SK-N-SH treated with all-trans-retinoic acid at 6 μM for 48 hours (cell line): ENCODE results near the gene CUL1.
A peak's percentile ranks its signal among the peaks of the same experiment; 100 is the strongest.

ENCODE experiments used
- ATAC-seq: fragments of 200-7000 bp; cut with Tn5 transposase; 3 replicates; pipeline ENCODE4 v1.9.1; 2020; ENCODE audit warnings: mild to moderate bottlenecking, moderate library complexity
- ARNTL ChIP-seq: fragments of 450-650 bp; formaldehyde crosslinking; IDR thresholded peaks from 2 replicates; pipeline ENCODE4 v1.5.0; 2020; ENCODE audit warnings: low read depth, mild to moderate bottlenecking, moderate library complexity, borderline replicate concordance
- BACH2 ChIP-seq: fragments of 250-450 bp; sonication (Bioruptor Pico); IDR thresholded peaks from 2 replicates; pipeline ENCODE4 v1.9.0; 2021; ENCODE audit warnings: mild to moderate bottlenecking, borderline replicate concordance
- ESRRG ChIP-seq: fragments of 250-450 bp; sonication (Bioruptor Pico); IDR thresholded peaks from 2 replicates; pipeline ENCODE4 v1.6.1; 2021; ENCODE audit warnings: mild to moderate bottlenecking
- GLIS3 ChIP-seq: fragments of 250-450 bp; sonication (Bioruptor Pico); IDR thresholded peaks from 2 replicates; pipeline ENCODE4 v1.5.0; 2020; ENCODE audit warnings: mild to moderate bottlenecking, moderate library complexity
- ISL1 ChIP-seq: fragments of 250-450 bp; sonication (Bioruptor Pico); IDR thresholded peaks from 2 replicates; pipeline ENCODE4 v2.1.2; 2022; ENCODE audit warnings: mild to moderate bottlenecking, moderate library complexity
- OSR1 ChIP-seq: fragments of 250-450 bp; sonication (Bioruptor Pico); IDR thresholded peaks from 2 replicates; pipeline ENCODE4 v1.8.0; 2022; ENCODE audit warnings: moderate library complexity, mild to moderate bottlenecking, inconsistent platforms
- PPARA ChIP-seq: fragments of 250-450 bp; sonication (Bioruptor Pico); IDR thresholded peaks from 2 replicates; pipeline ENCODE4 v1.5.0; 2020; ENCODE audit warnings: mild to moderate bottlenecking, borderline replicate concordance
- RARB ChIP-seq: fragments of 250-450 bp; sonication (Bioruptor Pico); IDR thresholded peaks from 2 replicates; pipeline ENCODE4 v1.8.0; 2021; ENCODE audit warnings: mild to moderate bottlenecking, moderate library complexity
- SNAI2 ChIP-seq: fragments of 250-450 bp; sonication (Bioruptor Pico); IDR thresholded peaks from 2 replicates; pipeline ENCODE4 v1.5.0; 2020; ENCODE audit warnings: mild to moderate bottlenecking, moderate library complexity
- TOX ChIP-seq: fragments of 250-450 bp; sonication (Bioruptor Pico); IDR thresholded peaks from 2 replicates; pipeline ENCODE4 v1.8.0; 2021; ENCODE audit warnings: mild to moderate bottlenecking, moderate library complexity, borderline replicate concordance
- ZC3H10 ChIP-seq: fragments of 250-450 bp; sonication (Bioruptor Pico); IDR thresholded peaks from 2 replicates; pipeline ENCODE4 v1.5.1; 2021; ENCODE audit warnings: mild to moderate bottlenecking, moderate library complexity
- ZFP3 ChIP-seq: fragments of 250-450 bp; sonication (Bioruptor Pico); IDR thresholded peaks from 2 replicates; pipeline ENCODE4 v1.5.0; 2020; ENCODE audit warnings: mild to moderate bottlenecking, moderate library complexity
- ZFP30 ChIP-seq: fragments of 450-650 bp; formaldehyde crosslinking; IDR thresholded peaks from 2 replicates; pipeline ENCODE4 v1.5.0; 2022; ENCODE audit warnings: mild to moderate bottlenecking, moderate library complexity
- ZNF565 ChIP-seq: fragments of 450-650 bp; formaldehyde crosslinking; conservative IDR thresholded peaks from 2 replicates; pipeline ENCODE4 v1.5.0; 2020; ENCODE audit warnings: low read depth, mild to moderate bottlenecking, moderate library complexity
- ZNF70 ChIP-seq: fragments of 450-650 bp; formaldehyde crosslinking; IDR thresholded peaks from 2 replicates; pipeline ENCODE4 v1.5.0; 2020; ENCODE audit warnings: mild to moderate bottlenecking, moderate library complexity
- ZNF8 ChIP-seq: fragments of 450-650 bp; formaldehyde crosslinking; IDR thresholded peaks from 2 replicates; pipeline ENCODE4 v1.5.0; 2020; ENCODE audit warnings: mild to moderate bottlenecking, moderate library complexity
- TF ChIP-seq, protein P1 (sequence below): fragments of 250-450 bp; sonication (Bioruptor Pico); IDR thresholded peaks from 2 replicates; pipeline ENCODE4 v1.8.0; 2021; ENCODE audit warnings: low read depth, mild to moderate bottlenecking, moderate library complexity, borderline replicate concordance
- TF ChIP-seq, protein P2 (sequence below): fragments of 250-450 bp; sonication (Bioruptor Pico); IDR thresholded peaks from 2 replicates; pipeline ENCODE4 v1.5.1; 2020; ENCODE audit warnings: low read depth, mild to moderate bottlenecking, moderate library complexity
- TF ChIP-seq, protein P3 (sequence below): fragments of 250-450 bp; sonication (Bioruptor Pico); IDR thresholded peaks from 2 replicates; pipeline ENCODE4 v1.5.0; 2020; ENCODE audit warnings: mild to moderate bottlenecking, moderate library complexity
- TF ChIP-seq, protein P4 (sequence below): fragments of 250-450 bp; sonication (Bioruptor Pico); IDR thresholded peaks from 2 replicates; pipeline ENCODE4 v1.8.0; 2020; ENCODE audit warnings: mild to moderate bottlenecking, moderate library complexity, borderline replicate concordance

Gene CUL1

DNA sequence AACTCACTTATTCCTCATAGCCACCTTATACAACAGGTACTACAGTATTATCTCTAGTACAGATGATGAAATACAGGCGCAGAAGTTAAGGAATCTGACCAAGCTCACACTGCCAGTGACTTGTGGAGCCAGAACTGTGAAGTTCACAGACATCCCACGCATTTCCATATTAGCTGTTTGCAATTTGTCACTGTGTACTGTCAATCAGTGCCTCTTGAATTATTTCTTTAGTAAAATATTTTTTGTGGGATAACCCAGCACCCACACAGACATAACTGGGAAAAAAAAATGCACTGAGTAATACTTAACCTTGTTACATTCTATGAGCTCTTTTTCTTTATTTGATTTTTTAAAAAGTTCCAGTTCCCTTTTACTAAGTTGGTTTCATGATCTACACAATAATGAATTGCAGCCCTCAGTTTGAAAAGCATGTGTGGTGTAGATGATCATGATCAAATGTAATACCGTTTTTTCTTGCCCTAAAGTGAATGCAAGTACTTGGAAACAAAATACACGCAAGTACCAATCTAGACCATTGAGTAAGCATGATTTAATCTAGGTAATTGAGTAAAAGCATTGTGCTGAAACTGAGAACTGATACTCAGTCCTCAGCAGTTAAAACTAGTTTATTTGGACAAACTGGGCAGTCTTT lies 14.1 kb downstream of the CUL1 start (continued):
- TF ChIP-seq, protein P1, sequence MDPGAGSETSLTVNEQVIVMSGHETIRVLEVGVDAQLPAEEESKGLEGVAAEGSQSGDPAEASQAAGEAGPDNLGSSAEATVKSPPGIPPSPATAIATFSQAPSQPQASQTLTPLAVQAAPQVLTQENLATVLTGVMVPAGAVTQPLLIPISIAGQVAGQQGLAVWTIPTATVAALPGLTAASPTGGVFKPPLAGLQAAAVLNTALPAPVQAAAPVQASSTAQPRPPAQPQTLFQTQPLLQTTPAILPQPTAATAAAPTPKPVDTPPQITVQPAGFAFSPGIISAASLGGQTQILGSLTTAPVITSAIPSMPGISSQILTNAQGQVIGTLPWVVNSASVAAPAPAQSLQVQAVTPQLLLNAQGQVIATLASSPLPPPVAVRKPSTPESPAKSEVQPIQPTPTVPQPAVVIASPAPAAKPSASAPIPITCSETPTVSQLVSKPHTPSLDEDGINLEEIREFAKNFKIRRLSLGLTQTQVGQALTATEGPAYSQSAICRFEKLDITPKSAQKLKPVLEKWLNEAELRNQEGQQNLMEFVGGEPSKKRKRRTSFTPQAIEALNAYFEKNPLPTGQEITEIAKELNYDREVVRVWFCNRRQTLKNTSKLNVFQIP (CRISPR knock-in tag) = no peak
- TF ChIP-seq TOX (CRISPR knock-in tag) = no peak
- TF ChIP-seq BACH2 (CRISPR knock-in tag) = no peak
- TF ChIP-seq, protein P2, sequence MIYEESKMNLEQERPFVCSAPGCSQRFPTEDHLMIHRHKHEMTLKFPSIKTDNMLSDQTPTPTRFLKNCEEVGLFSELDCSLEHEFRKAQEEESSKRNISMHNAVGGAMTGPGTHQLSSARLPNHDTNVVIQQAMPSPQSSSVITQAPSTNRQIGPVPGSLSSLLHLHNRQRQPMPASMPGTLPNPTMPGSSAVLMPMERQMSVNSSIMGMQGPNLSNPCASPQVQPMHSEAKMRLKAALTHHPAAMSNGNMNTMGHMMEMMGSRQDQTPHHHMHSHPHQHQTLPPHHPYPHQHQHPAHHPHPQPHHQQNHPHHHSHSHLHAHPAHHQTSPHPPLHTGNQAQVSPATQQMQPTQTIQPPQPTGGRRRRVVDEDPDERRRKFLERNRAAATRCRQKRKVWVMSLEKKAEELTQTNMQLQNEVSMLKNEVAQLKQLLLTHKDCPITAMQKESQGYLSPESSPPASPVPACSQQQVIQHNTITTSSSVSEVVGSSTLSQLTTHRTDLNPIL (CRISPR knock-in tag) = no peak
- 0 out of 2 replicates have a peak, but pooled peaks have one; percentile 17 for TF ChIP-seq ZNF8
- TF ChIP-seq RARB (CRISPR knock-in tag) = no peak
- no peak for TF ChIP-seq ZFP30 (CRISPR knock-in tag)
- TF ChIP-seq, all 23 proteins: peak for 5

DNA sequence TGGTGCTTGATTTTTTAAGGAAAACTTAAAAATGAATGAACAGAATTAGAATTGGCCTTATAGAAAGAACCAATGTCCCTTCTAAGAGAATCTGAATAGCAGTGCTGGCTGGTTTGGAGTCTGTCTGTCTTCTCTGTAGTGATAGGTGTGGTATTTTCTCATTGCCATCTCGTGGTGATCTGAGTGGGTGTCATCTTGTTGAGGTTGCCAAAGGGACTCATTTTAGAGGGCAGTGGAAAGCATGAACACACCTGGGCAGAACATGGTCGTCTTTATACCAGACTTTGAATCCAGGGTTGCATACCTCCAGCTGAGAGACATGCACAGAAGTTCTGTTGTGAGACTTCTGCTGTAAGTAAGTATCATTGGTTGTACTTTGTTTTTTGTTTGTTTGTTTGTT lies 15.8 kb downstream of the CUL1 start:
- TF ChIP-seq, protein P2 (CRISPR knock-in tag) = no peak
- TF ChIP-seq ZC3H10 (CRISPR knock-in tag) (no peak), ZNF70 (CRISPR knock-in tag) (no peak), ZFP30 (CRISPR knock-in tag) (no peak), PPARA (CRISPR knock-in tag) (no peak), TOX (CRISPR knock-in tag) (no peak), SNAI2 (CRISPR knock-in tag) (no peak), ISL1 (no peak), GLIS3 (no peak), ESRRG (no peak), OSR1 (CRISPR knock-in tag) (no peak), RARB (CRISPR knock-in tag) (no peak), ZNF565 (no peak), BACH2 (CRISPR knock-in tag) (no peak), ZFP3 (no peak), ARNTL (CRISPR knock-in tag) (no peak), ZNF8 (no peak)
- TF ChIP-seq, protein P3, sequence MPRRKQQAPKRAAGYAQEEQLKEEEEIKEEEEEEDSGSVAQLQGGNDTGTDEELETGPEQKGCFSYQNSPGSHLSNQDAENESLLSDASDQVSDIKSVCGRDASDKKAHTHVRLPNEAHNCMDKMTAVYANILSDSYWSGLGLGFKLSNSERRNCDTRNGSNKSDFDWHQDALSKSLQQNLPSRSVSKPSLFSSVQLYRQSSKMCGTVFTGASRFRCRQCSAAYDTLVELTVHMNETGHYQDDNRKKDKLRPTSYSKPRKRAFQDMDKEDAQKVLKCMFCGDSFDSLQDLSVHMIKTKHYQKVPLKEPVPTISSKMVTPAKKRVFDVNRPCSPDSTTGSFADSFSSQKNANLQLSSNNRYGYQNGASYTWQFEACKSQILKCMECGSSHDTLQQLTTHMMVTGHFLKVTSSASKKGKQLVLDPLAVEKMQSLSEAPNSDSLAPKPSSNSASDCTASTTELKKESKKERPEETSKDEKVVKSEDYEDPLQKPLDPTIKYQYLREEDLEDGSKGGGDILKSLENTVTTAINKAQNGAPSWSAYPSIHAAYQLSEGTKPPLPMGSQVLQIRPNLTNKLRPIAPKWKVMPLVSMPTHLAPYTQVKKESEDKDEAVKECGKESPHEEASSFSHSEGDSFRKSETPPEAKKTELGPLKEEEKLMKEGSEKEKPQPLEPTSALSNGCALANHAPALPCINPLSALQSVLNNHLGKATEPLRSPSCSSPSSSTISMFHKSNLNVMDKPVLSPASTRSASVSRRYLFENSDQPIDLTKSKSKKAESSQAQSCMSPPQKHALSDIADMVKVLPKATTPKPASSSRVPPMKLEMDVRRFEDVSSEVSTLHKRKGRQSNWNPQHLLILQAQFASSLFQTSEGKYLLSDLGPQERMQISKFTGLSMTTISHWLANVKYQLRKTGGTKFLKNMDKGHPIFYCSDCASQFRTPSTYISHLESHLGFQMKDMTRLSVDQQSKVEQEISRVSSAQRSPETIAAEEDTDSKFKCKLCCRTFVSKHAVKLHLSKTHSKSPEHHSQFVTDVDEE = no peak
- TF ChIP-seq, protein P4, sequence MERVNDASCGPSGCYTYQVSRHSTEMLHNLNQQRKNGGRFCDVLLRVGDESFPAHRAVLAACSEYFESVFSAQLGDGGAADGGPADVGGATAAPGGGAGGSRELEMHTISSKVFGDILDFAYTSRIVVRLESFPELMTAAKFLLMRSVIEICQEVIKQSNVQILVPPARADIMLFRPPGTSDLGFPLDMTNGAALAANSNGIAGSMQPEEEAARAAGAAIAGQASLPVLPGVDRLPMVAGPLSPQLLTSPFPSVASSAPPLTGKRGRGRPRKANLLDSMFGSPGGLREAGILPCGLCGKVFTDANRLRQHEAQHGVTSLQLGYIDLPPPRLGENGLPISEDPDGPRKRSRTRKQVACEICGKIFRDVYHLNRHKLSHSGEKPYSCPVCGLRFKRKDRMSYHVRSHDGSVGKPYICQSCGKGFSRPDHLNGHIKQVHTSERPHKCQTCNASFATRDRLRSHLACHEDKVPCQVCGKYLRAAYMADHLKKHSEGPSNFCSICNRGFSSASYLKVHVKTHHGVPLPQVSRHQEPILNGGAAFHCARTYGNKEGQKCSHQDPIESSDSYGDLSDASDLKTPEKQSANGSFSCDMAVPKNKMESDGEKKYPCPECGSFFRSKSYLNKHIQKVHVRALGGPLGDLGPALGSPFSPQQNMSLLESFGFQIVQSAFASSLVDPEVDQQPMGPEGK (CRISPR knock-in tag) = no peak
- TF ChIP-seq, protein P1 (CRISPR knock-in tag) = no peak
- TF ChIP-seq, all 23 proteins: peak for 0
- ATAC-seq = no peak
